ENCODE measurements around the gene CEP170B.
"Not testable (repeated sequence)": the region's sequence is repeated elsewhere in the genome, so short reads cannot be mapped to it uniquely, and the experiment has no call there.

Gene CEP170B

GRCh38 chr14:104935026-104935650 is 70.1 kb downstream of the CEP170B start:
- H3K27me3 Mint-ChIP-seq: peaks cover 70% of the 10 kb centered on the region
- intact Hi-C loops (cut with micrococcal nuclease): no loop called here
- H3K9me3 Mint-ChIP-seq: no peaks in the 10 kb centered on the region
- no peak overlapping the region for H3K27ac Mint-ChIP-seq
- peaks cover 12% of the 10 kb centered on the region for H3K4me1 Mint-ChIP-seq (ENCODE audit: low read depth)
- no peaks in the 10 kb centered on the region for H3K36me3 Mint-ChIP-seq (ENCODE audit: low read depth)
- no peak overlapping the region for H3K4me3 Mint-ChIP-seq

GRCh38 chr14:104935955-104936354 is 70.9 kb downstream of the CEP170B start:
- Mint-ChIP-seq H3K27me3 (peaks cover 71% of the 10 kb centered on the region), H3K27ac (no peak overlapping the region), H3K36me3 (ENCODE audit: low read depth) (no peaks in the 10 kb centered on the region), H3K4me1 (ENCODE audit: low read depth) (peaks cover 10% of the 10 kb centered on the region), H3K9me3 (no peaks in the 10 kb centered on the region), H3K4me3 (no peak overlapping the region)
- intact Hi-C loops (cut with micrococcal nuclease): no loop called here

- Mint-ChIP-seq H3K9me3 (no peaks in the 10 kb centered on the region), H3K36me3 (ENCODE audit: low read depth) (no peaks in the 10 kb centered on the region), H3K4me3 (no peak overlapping the region), H3K27ac (no peak overlapping the region), H3K4me1 (ENCODE audit: low read depth) (peaks cover 5% of the 10 kb centered on the region), H3K27me3 (peaks cover 70% of the 10 kb centered on the region)
- intact Hi-C loops (cut with micrococcal nuclease): no loop called here
Measured at GRCh38 chr14:104936361-104937155, 71.5 kb downstream of the CEP170B start.

- no peak overlapping the region for H3K27ac Mint-ChIP-seq
- intact Hi-C loops (cut with micrococcal nuclease): no loop called here
- H3K9me3 Mint-ChIP-seq: no peaks in the 10 kb centered on the region
- no peak overlapping the region for H3K4me3 Mint-ChIP-seq
- H3K27me3 Mint-ChIP-seq: peaks cover 69% of the 10 kb centered on the region
- no peaks in the 10 kb centered on the region for H3K36me3 Mint-ChIP-seq (ENCODE audit: low read depth)
- H3K4me1 Mint-ChIP-seq (ENCODE audit: low read depth): peaks cover 5% of the 10 kb centered on the region
Measured at GRCh38 chr14:104937161-104937560, 72.1 kb downstream of the CEP170B start.

- no peak overlapping the region for H3K27ac Mint-ChIP-seq
- H3K9me3 Mint-ChIP-seq: no peaks in the 10 kb centered on the region
- peaks cover 4% of the 10 kb centered on the region for H3K4me1 Mint-ChIP-seq (ENCODE audit: low read depth)
- H3K36me3 Mint-ChIP-seq (ENCODE audit: low read depth): no peaks in the 10 kb centered on the region
- H3K27me3 Mint-ChIP-seq: peaks cover 64% of the 10 kb centered on the region
- no peak overlapping the region for H3K4me3 Mint-ChIP-seq
- intact Hi-C loops (cut with micrococcal nuclease): no loop called here
Measured at GRCh38 chr14:104937694-104938365, 72.8 kb downstream of the CEP170B start.

- Mint-ChIP-seq H3K4me3 (no peak overlapping the region), H3K27me3 (peaks cover 62% of the 10 kb centered on the region), H3K36me3 (ENCODE audit: low read depth) (no peaks in the 10 kb centered on the region), H3K4me1 (ENCODE audit: low read depth) (no peaks in the 10 kb centered on the region), H3K9me3 (no peaks in the 10 kb centered on the region), H3K27ac (no peak overlapping the region)
- intact Hi-C loops (cut with micrococcal nuclease): no loop called here
Measured at GRCh38 chr14:104938436-104938835, 73.4 kb downstream of the CEP170B start.

GRCh38 chr14:104938960-104939359 is 73.9 kb downstream of the CEP170B start:
- H3K4me3 Mint-ChIP-seq: no peak overlapping the region
- H3K36me3 Mint-ChIP-seq (ENCODE audit: low read depth): no peaks in the 10 kb centered on the region
- H3K27me3 Mint-ChIP-seq: peaks cover 62% of the 10 kb centered on the region
- H3K4me1 Mint-ChIP-seq (ENCODE audit: low read depth): no peaks in the 10 kb centered on the region
- no peaks in the 10 kb centered on the region for H3K9me3 Mint-ChIP-seq
- intact Hi-C loops (cut with micrococcal nuclease): no loop called here
- H3K27ac Mint-ChIP-seq: no peak overlapping the region

GRCh38 chr14:104939666-104940410 is 74.8 kb downstream of the CEP170B start:
- intact Hi-C loops (cut with micrococcal nuclease): no loop called here
- Mint-ChIP-seq H3K27me3 (peaks cover 53% of the 10 kb centered on the region), H3K4me1 (ENCODE audit: low read depth) (no peaks in the 10 kb centered on the region), H3K36me3 (ENCODE audit: low read depth) (no peaks in the 10 kb centered on the region), H3K9me3 (no peaks in the 10 kb centered on the region), H3K27ac (no peak overlapping the region), H3K4me3 (no peak overlapping the region)

GRCh38 chr14:104940526-104941150 is 75.6 kb downstream of the CEP170B start:
- Mint-ChIP-seq H3K9me3 (no peaks in the 10 kb centered on the region), H3K27ac (no peak overlapping the region), H3K4me1 (ENCODE audit: low read depth) (no peaks in the 10 kb centered on the region), H3K4me3 (no peak overlapping the region), H3K36me3 (ENCODE audit: low read depth) (no peaks in the 10 kb centered on the region), H3K27me3 (peaks cover 46% of the 10 kb centered on the region)
- intact Hi-C loops (cut with micrococcal nuclease): no loop called here

- Mint-ChIP-seq H3K9me3 (no peaks in the 10 kb centered on the region), H3K4me1 (ENCODE audit: low read depth) (no peaks in the 10 kb centered on the region), H3K27me3 (peaks cover 35% of the 10 kb centered on the region), H3K4me3 (no peak overlapping the region), H3K36me3 (ENCODE audit: low read depth) (no peaks in the 10 kb centered on the region), H3K27ac (no peak overlapping the region)
- intact Hi-C loops (cut with micrococcal nuclease): no loop called here
Measured at GRCh38 chr14:104941508-104942365, 76.7 kb downstream of the CEP170B start.

- Mint-ChIP-seq H3K36me3 (ENCODE audit: low read depth) (no peaks in the 10 kb centered on the region), H3K9me3 (no peaks in the 10 kb centered on the region), H3K4me1 (ENCODE audit: low read depth) (no peaks in the 10 kb centered on the region), H3K27ac (no peak overlapping the region), H3K4me3 (no peak overlapping the region), H3K27me3 (peaks cover 28% of the 10 kb centered on the region)
- intact Hi-C loops (cut with micrococcal nuclease): no loop called here
Measured at GRCh38 chr14:104942586-104942985, 77.5 kb downstream of the CEP170B start.

- intact Hi-C loops (cut with micrococcal nuclease); H3K4me1 Mint-ChIP-seq (ENCODE audit: low read depth); H3K4me3 Mint-ChIP-seq; H3K36me3 Mint-ChIP-seq (ENCODE audit: low read depth); H3K9me3 Mint-ChIP-seq; H3K27ac Mint-ChIP-seq: not testable (repeated sequence)
- peaks cover 20% of the 10 kb centered on the region for H3K27me3 Mint-ChIP-seq
Measured at GRCh38 chr14:104943216-104944015, 78.3 kb downstream of the CEP170B start.
